Hepatocyte (in vitro differentiated cells): ENCODE measurements around the gene NAV2.

Experiments used
- CTCF ChIP-seq: fragments of 200-600 bp; sonication (generic); IDR thresholded peaks from 2 replicates; pipeline ENCODE4 v1.5.1; 2016; ENCODE audit warnings: antibody characterized with exemption, mild to moderate bottlenecking; ENCODE audit not compliant: poor library complexity
- EZH2 ChIP-seq: fragments of 200-600 bp; sonication (generic); IDR thresholded peaks from 2 replicates; pipeline ENCODE4 v1.6.1; 2016; ENCODE audit warnings: antibody characterized with exemption, mild to moderate bottlenecking, borderline replicate concordance

GRCh38 chr11:19996571-19996970, 283.9 kb downstream of the NAV2 start:
- TF ChIP-seq CTCF (no peak), EZH2 (no peak)
